IPS DF 6.9 (cell line): ENCODE measurements around the gene FBXO33.
A peak's percentile ranks its signal among the peaks of the same experiment; 100 is the strongest.

ENCODE experiments used
- DNase-seq: peaks from one replicate; pipeline ENCODE4 v3.0.0-alpha.2; 2013; ENCODE audit warnings: low read depth, low spot score
- H3K27ac ChIP-seq: one replicate; pipeline ENCODE4 v1.5.1; 2013; ENCODE audit warnings: low read length, control low read depth
- H3K27me3 ChIP-seq: 2 replicates; pipeline ENCODE4 v1.6.1; 2013; ENCODE audit warnings: mild to moderate bottlenecking, low read length; ENCODE audit not compliant: control insufficient read depth, insufficient read depth
- H3K36me3 ChIP-seq: 2 replicates; pipeline ENCODE4 v1.6.1; 2013; ENCODE audit warnings: low read length; ENCODE audit not compliant: control insufficient read depth, insufficient read depth
- H3K4me1 ChIP-seq: 2 replicates; pipeline ENCODE4 v1.6.1; 2013; ENCODE audit warnings: low read length; ENCODE audit not compliant: control insufficient read depth, insufficient read depth
- H3K4me3 ChIP-seq: 2 replicates; pipeline ENCODE4 v1.5.1; 2013; ENCODE audit warnings: mild to moderate bottlenecking, low read length
- H3K9me3 ChIP-seq: 2 replicates; pipeline ENCODE4 v1.6.1; 2013; ENCODE audit warnings: low read length, inconsistent platforms; ENCODE audit not compliant: control insufficient read depth, insufficient read depth
- whole genome bisulfite sequencing: extraction: QIAGEN DNeasy Blood & Tissue Kit; methylation state at CpG from one replicate; pipeline ENCODE4 v1.1.7; 2013; ENCODE audit warnings: mixed read lengths, missing lambda C conversion rate; ENCODE audit not compliant: insufficient read length, insufficient coverage; 5-methylcytosine and 5-hydroxymethylcytosine counted together

Gene FBXO33

GRCh38 chr14:39430762-39431415, 1.3 kb downstream of the FBXO33 start:
- H3K9me3 ChIP-seq: no peaks in the 10 kb centered on the region
- H3K36me3 ChIP-seq: no peaks in the 10 kb centered on the region
- peak overlapping the region; percentile 84; the same call in 1 of the 2 replicates for H3K4me3 ChIP-seq
- H3K27me3 ChIP-seq: no peaks in the 10 kb centered on the region
- H3K27ac ChIP-seq: no peak overlapping the region
- DNase-seq: no peak
- H3K4me1 ChIP-seq: peaks cover 3% of the 10 kb centered on the region
- WGBS: 100% methylated on average over 2 of the region's 19 CpGs

DNA sequence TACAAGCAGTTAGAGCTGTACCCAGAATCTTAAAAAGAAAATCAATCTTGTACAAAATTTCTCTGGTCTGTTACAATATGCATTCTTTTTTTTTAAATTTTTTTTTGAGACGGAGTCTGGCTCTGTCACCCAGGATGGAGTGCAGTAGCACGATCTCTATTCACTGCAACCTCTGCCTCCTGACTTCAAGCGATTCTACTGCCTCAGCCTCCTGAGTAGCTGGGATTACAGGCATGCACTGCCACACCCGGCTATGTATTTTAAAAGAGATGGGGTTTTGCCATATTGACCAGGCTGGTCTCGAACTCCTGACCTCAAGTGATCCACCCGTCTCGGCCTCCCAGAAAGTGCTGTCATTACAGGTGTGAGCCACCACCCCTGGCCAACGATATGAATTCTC, 4.1 kb downstream of the FBXO33 start:
- H3K9me3 ChIP-seq: no peaks in the 10 kb centered on the region
- H3K4me1 ChIP-seq: peaks cover 3% of the 10 kb centered on the region
- no peak overlapping the region for H3K4me3 ChIP-seq
- no CpG with 5 or more reads among the region's 8 CpGs for WGBS
- no peak for DNase-seq
- no peak overlapping the region for H3K27ac ChIP-seq
- no peaks in the 10 kb centered on the region for H3K36me3 ChIP-seq
- H3K27me3 ChIP-seq: no peaks in the 10 kb centered on the region

GRCh38 chr14:39426605-39427004, 5.6 kb downstream of the FBXO33 start:
- DNase-seq: no peak
- no CpG with 5 or more reads among the region's 7 CpGs for WGBS
- Histone ChIP-seq H3K27me3 (no peaks in the 10 kb centered on the region), H3K27ac (no peak overlapping the region), H3K36me3 (no peaks in the 10 kb centered on the region), H3K4me1 (peaks cover 3% of the 10 kb centered on the region), H3K4me3 (no peak overlapping the region), H3K9me3 (no peaks in the 10 kb centered on the region; the same call in 1 of the 2 replicates)

DNA sequence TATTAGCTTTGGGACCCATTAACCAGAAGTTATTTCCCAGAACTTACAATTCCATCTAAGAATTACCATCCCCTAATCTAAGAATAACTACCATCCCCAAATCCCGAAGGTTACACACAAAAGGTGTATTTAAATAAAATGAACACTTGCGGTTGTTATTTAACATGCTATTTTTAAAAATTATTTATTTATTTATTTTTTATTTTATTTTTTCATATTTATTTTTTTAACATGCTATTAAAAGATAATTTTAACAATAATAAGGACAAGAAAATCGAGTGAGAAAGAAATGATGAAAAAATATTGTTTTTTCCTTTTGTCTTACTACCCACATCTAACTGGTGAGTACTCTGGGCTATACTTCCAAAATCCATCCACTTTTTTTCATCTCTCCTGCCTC, 6.3 kb downstream of the FBXO33 start:
- Histone ChIP-seq H3K4me1 (peaks cover 3% of the 10 kb centered on the region), H3K27me3 (no peaks in the 10 kb centered on the region), H3K9me3 (no peaks in the 10 kb centered on the region; the same call in 1 of the 2 replicates), H3K36me3 (no peaks in the 10 kb centered on the region), H3K4me3 (no peak overlapping the region), H3K27ac (no peak overlapping the region)
- WGBS: no CpG with 5 or more reads among the region's 3 CpGs
- no peak for DNase-seq

GRCh38 chr14:39423793-39424192, 8.4 kb downstream of the FBXO33 start:
- peaks cover 2% of the 10 kb centered on the region; the same call in 1 of the 2 replicates for H3K4me1 ChIP-seq
- H3K4me3 ChIP-seq: no peak overlapping the region
- H3K27ac ChIP-seq: no peak overlapping the region
- DNase-seq: no peak
- WGBS: no CpG with 5 or more reads among the region's 3 CpGs
- no peaks in the 10 kb centered on the region; the same call in 1 of the 2 replicates for H3K9me3 ChIP-seq
- H3K36me3 ChIP-seq: no peaks in the 10 kb centered on the region
- no peaks in the 10 kb centered on the region for H3K27me3 ChIP-seq

DNA sequence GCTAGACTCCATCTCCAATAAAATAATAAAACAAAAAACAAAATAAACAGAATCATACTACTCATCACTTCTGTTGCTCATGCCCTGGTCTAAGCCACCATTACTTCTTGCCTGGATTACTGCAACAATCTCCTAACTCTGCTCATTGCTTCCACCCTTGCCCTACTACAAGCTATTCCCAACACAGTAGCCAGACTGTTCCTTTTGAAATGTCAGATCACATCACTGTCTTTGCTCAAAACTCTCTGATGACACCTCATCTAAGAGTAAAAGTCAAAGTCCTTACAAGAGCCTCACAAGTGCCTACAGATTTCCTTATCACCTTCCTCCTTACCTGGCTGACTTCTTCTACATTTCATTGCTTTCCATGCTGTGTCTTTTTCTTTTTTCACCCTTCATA, 10.0 kb downstream of the FBXO33 start:
- Histone ChIP-seq H3K9me3 (no peaks in the 10 kb centered on the region; the same call in 1 of the 2 replicates), H3K4me3 (no peak overlapping the region), H3K36me3 (no peaks in the 10 kb centered on the region), H3K27ac (no peak overlapping the region), H3K27me3 (no peaks in the 10 kb centered on the region), H3K4me1 (peaks cover 2% of the 10 kb centered on the region; the same call in 1 of the 2 replicates)
- DNase-seq: no peak

GRCh38 chr14:39419272-39419671, 13.0 kb downstream of the FBXO33 start:
- Histone ChIP-seq H3K4me3 (no peak overlapping the region), H3K27me3 (no peaks in the 10 kb centered on the region), H3K9me3 (no peaks in the 10 kb centered on the region; the same call in 1 of the 2 replicates), H3K36me3 (no peaks in the 10 kb centered on the region), H3K27ac (no peak overlapping the region), H3K4me1 (no peaks in the 10 kb centered on the region)
- DNase-seq: no peak
- WGBS: no CpG with 5 or more reads among the region's 1 CpG

DNA sequence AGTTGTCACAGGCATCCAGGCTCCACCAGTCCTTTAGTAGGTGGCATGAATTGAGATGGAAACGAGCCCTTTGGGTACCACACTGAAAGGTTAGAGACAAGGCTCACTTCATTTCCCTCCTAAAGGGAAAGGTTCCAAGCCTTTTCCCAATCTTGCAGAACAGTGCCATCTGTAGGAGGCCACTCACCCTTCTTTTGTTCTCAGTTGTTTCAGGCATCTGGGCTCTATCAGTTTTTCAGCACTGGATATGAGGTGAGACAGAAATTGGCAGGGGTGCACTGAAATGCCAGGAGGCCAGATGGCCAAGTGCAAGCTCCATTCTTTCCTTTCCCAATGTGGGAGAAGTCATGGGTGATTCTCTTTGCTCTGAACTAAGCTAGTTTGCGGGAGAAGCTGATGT, 15.2 kb downstream of the FBXO33 start:
- Histone ChIP-seq H3K4me1 (no peaks in the 10 kb centered on the region), H3K36me3 (no peaks in the 10 kb centered on the region), H3K4me3 (no peak overlapping the region), H3K9me3 (no peaks in the 10 kb centered on the region), H3K27ac (no peak overlapping the region), H3K27me3 (no peaks in the 10 kb centered on the region)
- no CpG with 5 or more reads among the region's 2 CpGs for WGBS
- no peak for DNase-seq

GRCh38 chr14:39416072-39416471, 16.2 kb downstream of the FBXO33 start:
- H3K4me1 ChIP-seq: no peaks in the 10 kb centered on the region
- no peak for DNase-seq
- H3K36me3 ChIP-seq: no peaks in the 10 kb centered on the region
- H3K27me3 ChIP-seq: no peaks in the 10 kb centered on the region
- WGBS: no CpG with 5 or more reads among the region's 1 CpG
- no peak overlapping the region for H3K27ac ChIP-seq
- no peak overlapping the region for H3K4me3 ChIP-seq
- no peaks in the 10 kb centered on the region for H3K9me3 ChIP-seq

DNA sequence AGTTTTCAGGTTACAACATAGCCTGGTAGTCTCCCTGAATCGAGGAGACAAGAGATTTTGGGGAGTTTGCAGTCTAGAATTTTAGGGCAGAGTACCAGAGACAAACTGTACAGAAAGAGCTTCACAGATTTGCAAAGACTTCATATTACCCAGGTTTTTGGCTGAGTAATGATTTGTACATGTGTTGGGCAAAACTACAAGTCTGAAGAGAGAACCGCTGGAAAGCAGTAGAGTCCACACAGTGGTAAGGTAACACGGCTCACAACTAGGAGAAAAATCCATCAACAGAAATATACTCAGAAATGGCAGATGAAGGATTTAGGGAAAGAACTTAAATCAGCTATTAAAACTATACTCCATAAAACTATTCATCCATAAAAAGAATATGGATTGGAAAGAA, 25.7 kb downstream of the FBXO33 start:
- Histone ChIP-seq H3K9me3 (no peaks in the 10 kb centered on the region), H3K36me3 (no peaks in the 10 kb centered on the region), H3K27me3 (no peaks in the 10 kb centered on the region), H3K27ac (no peak overlapping the region), H3K4me1 (no peaks in the 10 kb centered on the region), H3K4me3 (no peak overlapping the region)
- no CpG with 5 or more reads among the region's 3 CpGs for WGBS
- no peak for DNase-seq

DNA sequence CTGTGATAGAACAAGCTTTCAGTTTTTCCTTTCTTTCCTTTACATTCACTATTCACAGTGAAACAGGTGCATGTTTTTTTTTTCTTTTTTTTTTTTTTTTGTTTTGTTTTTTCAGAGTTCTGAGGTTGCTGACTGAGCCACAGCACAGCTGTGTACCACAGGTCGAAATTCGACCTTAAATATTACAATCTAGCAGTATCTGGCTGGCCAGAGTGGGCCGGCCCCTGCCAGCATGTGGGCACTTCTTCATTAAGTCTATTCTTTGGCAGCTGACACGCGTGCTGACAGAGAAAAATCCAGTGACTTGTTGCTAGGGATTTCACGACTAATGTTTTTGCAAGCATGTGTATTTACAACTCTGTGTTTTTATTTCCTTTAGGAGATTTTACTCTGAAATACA, 33.9 kb downstream of the FBXO33 start:
- Histone ChIP-seq H3K9me3 (no peaks in the 10 kb centered on the region), H3K4me3 (no peak overlapping the region), H3K27ac (no peak overlapping the region), H3K4me1 (no peaks in the 10 kb centered on the region), H3K27me3 (no peaks in the 10 kb centered on the region), H3K36me3 (peaks cover 5% of the 10 kb centered on the region; the same call in 1 of the 2 replicates)
- no CpG with 5 or more reads among the region's 6 CpGs for WGBS
- no peak for DNase-seq
